Keratinocyte (primary cell): ENCODE results near the gene ATF6B. TPM values are rescaled to one million over a fixed set of nuclear protein-coding genes. Genes with fewer than 3 reads are reported as not detected.

Experiments
- DNase-seq: peaks from one replicate; pipeline ENCODE4 v3.0.0-alpha.2; 2011; ENCODE audit warnings: low read depth, missing footprints, low spot score
- FAIRE-seq: peaks from 2 replicates; lab custom pipeline; 2011; peaks lifted over from hg19 to GRCh38; lab: Jason Lieb, UNC
- H2AFZ ChIP-seq: 2 replicates; pipeline ENCODE4 v1.6.0; 2012; ENCODE audit warnings: low read length, control low read depth, inconsistent platforms; ENCODE audit not compliant: control insufficient read depth
- H3K27ac ChIP-seq: 2 replicates; pipeline ENCODE4 v1.5.1; 2011; ENCODE audit warnings: low read length; ENCODE audit not compliant: control insufficient read depth, insufficient read depth
- H3K27me3 ChIP-seq: 3 replicates; pipeline ENCODE4 v1.6.0; 2011; ENCODE audit warnings: low read length; ENCODE audit not compliant: control insufficient read depth, insufficient read depth; ENCODE audit errors: extremely low read depth
- H3K36me3 ChIP-seq, 2 experiments: 2 replicates in 1 of 2; 3 replicates in 1 of 2; pipeline ENCODE4 v1.5.1; 2011; ENCODE audit warnings: low read length in 2 of 2, mild to moderate bottlenecking in 1 of 2; ENCODE audit not compliant: control insufficient read depth in 2 of 2, insufficient read depth in 2 of 2; ENCODE audit errors: extremely low read depth in 1 of 2
- H3K4me1 ChIP-seq: 3 replicates; pipeline ENCODE4 v1.5.1; 2011; ENCODE audit warnings: low read length; ENCODE audit not compliant: control insufficient read depth, insufficient read depth; ENCODE audit errors: extremely low read depth
- H3K4me2 ChIP-seq: 3 replicates; pipeline ENCODE4 v1.6.0; 2011; ENCODE audit warnings: low read depth, low read length; ENCODE audit not compliant: control insufficient read depth, insufficient read depth; ENCODE audit errors: extremely low read depth
- H3K4me3 ChIP-seq, 3 experiments: fragments of 200-600 bp in 1 of 3; sonication (generic) in 1 of 3; 2 replicates in 2 of 3; 3 replicates in 1 of 3; pipeline ENCODE4 v1.5.1; 2011 to 2016; ENCODE audit warnings: low read length in 3 of 3, mild to moderate bottlenecking in 3 of 3, control low read depth in 2 of 3, inconsistent platforms in 1 of 3, low read depth in 1 of 3, mixed read lengths in 1 of 3, mixed run types in 1 of 3, moderate library complexity in 1 of 3; ENCODE audit not compliant: control insufficient read depth in 2 of 3, insufficient read depth in 2 of 3; ENCODE audit errors: extremely low read depth in 1 of 3
- H3K79me2 ChIP-seq: 2 replicates; pipeline ENCODE4 v1.6.0; 2012; ENCODE audit warnings: low read length; ENCODE audit not compliant: control insufficient read depth, insufficient read depth
- H3K9ac ChIP-seq: 3 replicates; pipeline ENCODE4 v1.6.0; 2011; ENCODE audit warnings: low read length; ENCODE audit not compliant: control insufficient read depth, insufficient read depth; ENCODE audit errors: extremely low read depth
- H3K9me1 ChIP-seq: 3 replicates; pipeline ENCODE4 v1.6.0; 2011; ENCODE audit warnings: low read length; ENCODE audit not compliant: control insufficient read depth, insufficient read depth; ENCODE audit errors: extremely low read depth
- H3K9me3 ChIP-seq: 2 replicates; pipeline ENCODE4 v1.5.1; 2012; ENCODE audit warnings: low read depth, low read length; ENCODE audit not compliant: control insufficient read depth
- H4K20me1 ChIP-seq: 3 replicates; pipeline ENCODE4 v1.6.0; 2011; ENCODE audit warnings: low read length; ENCODE audit not compliant: control insufficient read depth, insufficient read depth; ENCODE audit errors: extremely low read depth
- CTCF ChIP-seq, 3 experiments: IDR thresholded peaks in 1 of 3; conservative IDR thresholded peaks in 1 of 3; optimal IDR thresholded peaks in 1 of 3; 2 replicates in 2 of 3; 3 replicates in 1 of 3; pipeline versions ENCODE3 to v1.5.1; 2011; ENCODE audit warnings: low read length in 3 of 3, mild to moderate bottlenecking in 3 of 3, moderate library complexity in 2 of 3, control low read depth in 1 of 3, inconsistent platforms in 1 of 3; ENCODE audit not compliant: insufficient read depth in 2 of 3; ENCODE audit errors: extremely low read depth in 1 of 3
- EZH2 ChIP-seq: IDR thresholded peaks from one replicate; pipeline ENCODE4 v1.6.1; 2012; ENCODE audit warnings: inconsistent platforms, mild to moderate bottlenecking, low read length, moderate library complexity
- dilution Hi-C: fragments of 300-500 bp; cut with MboI; formaldehyde crosslinking; loops from one replicate; pipeline ENCODE4 v1.7.0; 2020; ENCODE audit warnings: low sequenced_read_pairs; ENCODE audit not compliant: extremely low pct_ligation_motif_present
- polyA plus RNA-seq, 5 experiments: library from polyadenylated mRNA; depleted of rRNA in 3 of 5; stranded (reverse) in 3 of 5; stranded (forward) in 1 of 5; unstranded in 1 of 5; fragments of >200 nt; gene quantifications; 1 replicate in 1 of 5; 2 replicates in 3 of 5; 3 replicates in 1 of 5; pipeline versions ENCODE4 v1.2.1 to v1.2.3, GENCODE V29; 2011 to 2012; ENCODE audit warnings: missing spikeins in 2 of 5, low read depth in 1 of 5, low replicate concordance in 1 of 5

ATF6B gene
- polyA plus RNA-seq, 1 donor (not counting 4 experiments of a cell fraction or from before 2014, with no cell fraction given): 30.4 TPM

GRCh38 chr6:32128751-32129296 is 778 bp upstream of the ATF6B start:
- no peak for FAIRE-seq
- Histone ChIP-seq H4K20me1 (no peaks in the 10 kb centered on the region), H2AFZ (no peak overlapping the region), H3K9ac (peak overlapping the region; percentile 75), H3K4me3 (peak overlapping the region; percentile 60 to 89 (median 78)), H3K36me3 (peaks cover 3 to 4% of the 10 kb centered on the region in 2 experiments), H3K4me2 (peak overlapping the region; percentile 76), H3K79me2 (peaks cover 18% of the 10 kb centered on the region), H3K9me1 (no peaks in the 10 kb centered on the region), H3K27ac (peak overlapping the region; percentile 58), H3K4me1 (peaks cover 23% of the 10 kb centered on the region), H3K27me3 (no peaks in the 10 kb centered on the region), H3K9me3 (no peaks in the 10 kb centered on the region)
- DNase-seq: no peak
- dilution Hi-C loops: no loop called here
- TF ChIP-seq EZH2 (no peak), CTCF (optimal IDR thresholded peaks at IDR 0.05 in 1 of 3, IDR thresholded peaks at IDR 0.05 in 1 of 3, conservative IDR thresholded peaks at IDR 0.05 in 1 of 3; ENCODE audit: extremely low read depth in 1 of 3, insufficient read depth in 2 of 3, low read length in 3 of 3) (no peak)

- no peak overlapping the region for H2AFZ ChIP-seq
Measured at GRCh38 chr6:32127409-32127716, 683 bp downstream of the ATF6B start.

GRCh38 chr6:32126880-32127279 is 1.2 kb downstream of the ATF6B start:
- peak overlapping the region; percentile 94 for H3K27ac ChIP-seq
- peaks cover 4 to 8% of the 10 kb centered on the region in 2 experiments for H3K36me3 ChIP-seq
- peak overlapping the region; percentile 81 for H3K4me2 ChIP-seq
- peak overlapping the region; percentile 98 for H3K9ac ChIP-seq
- dilution Hi-C loops: no loop called here
- H3K27me3 ChIP-seq: no peaks in the 10 kb centered on the region
- no peaks in the 10 kb centered on the region for H3K9me1 ChIP-seq
- H3K4me3 ChIP-seq: peak overlapping the region; percentile 95 to 100 (median 99)
- no peaks in the 10 kb centered on the region for H4K20me1 ChIP-seq
- TF ChIP-seq CTCF (optimal IDR thresholded peaks at IDR 0.05 in 1 of 3, IDR thresholded peaks at IDR 0.05 in 1 of 3, conservative IDR thresholded peaks at IDR 0.05 in 1 of 3; ENCODE audit: extremely low read depth in 1 of 3, insufficient read depth in 2 of 3, low read length in 3 of 3): no peak
- TF ChIP-seq EZH2: no peak
- FAIRE-seq (no peak), DNase-seq (no peak)
- H2AFZ ChIP-seq: no peak overlapping the region
- no peaks in the 10 kb centered on the region for H3K9me3 ChIP-seq
- peaks cover 23% of the 10 kb centered on the region for H3K4me1 ChIP-seq
- peaks cover 18% of the 10 kb centered on the region for H3K79me2 ChIP-seq

More at GRCh38 chr6:32127409-32127716, 683 bp downstream of the ATF6B start:
- H3K9me1 ChIP-seq: no peaks in the 10 kb centered on the region
- FAIRE-seq: no peak
- peaks cover 4% of the 10 kb centered on the region in 2 experiments for H3K36me3 ChIP-seq
- no peaks in the 10 kb centered on the region for H3K27me3 ChIP-seq
- H3K9ac ChIP-seq: peak overlapping the region; percentile 98
- peak overlapping the region; percentile 95 to 100 (median 99) for H3K4me3 ChIP-seq
- H3K79me2 ChIP-seq: peaks cover 18% of the 10 kb centered on the region
- H3K4me2 ChIP-seq: peak overlapping the region; percentile 81
- no peaks in the 10 kb centered on the region for H4K20me1 ChIP-seq
- peak overlapping the region; percentile 94 for H3K27ac ChIP-seq
- no peaks in the 10 kb centered on the region for H3K9me3 ChIP-seq
- dilution Hi-C loops: no loop called here
- no peak for DNase-seq
- TF ChIP-seq EZH2: no peak
- peaks cover 23% of the 10 kb centered on the region for H3K4me1 ChIP-seq
